ENCODE measurements around the gene XYLT1.

XYLT1 gene

DNA sequence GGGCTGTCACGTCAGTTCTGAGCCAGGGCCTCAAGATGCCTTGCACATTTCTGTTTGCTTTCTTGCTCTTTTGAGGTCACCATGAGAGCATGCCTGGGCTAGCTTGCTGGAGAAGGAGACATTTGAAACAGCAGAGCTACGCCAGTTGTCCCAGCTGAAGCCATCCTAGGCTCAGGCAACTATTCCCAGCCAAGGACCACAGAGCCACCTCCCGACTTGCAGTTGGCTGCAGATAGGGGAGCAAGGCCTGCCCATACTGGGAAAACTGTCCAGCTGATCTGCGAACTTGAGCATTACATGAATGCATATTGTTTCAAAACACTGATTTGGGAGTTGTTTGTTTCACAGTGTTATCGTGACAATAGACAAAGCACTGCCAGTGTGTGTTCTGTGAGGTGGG, 340.8 kb downstream of the XYLT1 start:
- H3K36me3 ChIP-seq = no peaks in the 10 kb centered on the region

DNA sequence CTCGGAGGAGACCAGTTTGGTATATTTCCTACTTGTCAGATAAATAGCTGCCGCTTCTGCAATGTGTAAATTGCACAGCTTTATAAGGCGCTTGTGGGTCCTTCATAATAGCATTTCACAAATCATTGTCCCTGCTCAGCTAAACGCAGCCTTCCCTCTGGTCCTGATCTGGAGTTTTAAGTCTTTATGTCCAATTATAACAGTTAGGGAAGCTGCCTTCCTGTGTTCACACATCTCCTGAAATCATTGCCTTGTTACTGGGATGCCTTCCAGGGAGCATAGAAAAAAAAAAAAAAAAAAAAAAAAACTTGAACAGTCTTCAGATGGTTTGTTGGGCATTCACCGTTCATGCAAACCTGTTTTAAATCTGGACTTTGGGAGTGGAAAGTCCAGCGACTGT, 342.0 kb downstream of the XYLT1 start:
- Histone ChIP-seq H3K4me3 (ENCODE audit: low read depth, low read length) (no peak overlapping the region), H3K27ac (no peak overlapping the region), H3K36me3 (no peaks in the 10 kb centered on the region), H3K9me3 (ENCODE audit: severe bottlenecking) (no peaks in the 10 kb centered on the region), H3K27me3 (ENCODE audit: insufficient read depth, low read depth, severe bottlenecking) (no peaks in the 10 kb centered on the region)
- DNase-seq = no peak
- TF ChIP-seq, protein P1, sequence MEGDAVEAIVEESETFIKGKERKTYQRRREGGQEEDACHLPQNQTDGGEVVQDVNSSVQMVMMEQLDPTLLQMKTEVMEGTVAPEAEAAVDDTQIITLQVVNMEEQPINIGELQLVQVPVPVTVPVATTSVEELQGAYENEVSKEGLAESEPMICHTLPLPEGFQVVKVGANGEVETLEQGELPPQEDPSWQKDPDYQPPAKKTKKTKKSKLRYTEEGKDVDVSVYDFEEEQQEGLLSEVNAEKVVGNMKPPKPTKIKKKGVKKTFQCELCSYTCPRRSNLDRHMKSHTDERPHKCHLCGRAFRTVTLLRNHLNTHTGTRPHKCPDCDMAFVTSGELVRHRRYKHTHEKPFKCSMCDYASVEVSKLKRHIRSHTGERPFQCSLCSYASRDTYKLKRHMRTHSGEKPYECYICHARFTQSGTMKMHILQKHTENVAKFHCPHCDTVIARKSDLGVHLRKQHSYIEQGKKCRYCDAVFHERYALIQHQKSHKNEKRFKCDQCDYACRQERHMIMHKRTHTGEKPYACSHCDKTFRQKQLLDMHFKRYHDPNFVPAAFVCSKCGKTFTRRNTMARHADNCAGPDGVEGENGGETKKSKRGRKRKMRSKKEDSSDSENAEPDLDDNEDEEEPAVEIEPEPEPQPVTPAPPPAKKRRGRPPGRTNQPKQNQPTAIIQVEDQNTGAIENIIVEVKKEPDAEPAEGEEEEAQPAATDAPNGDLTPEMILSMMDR (IDR thresholded peaks at IDR 0.05; ENCODE audit: low read depth, low read length) = no peak

More for the DNA sequence above, 340.8 kb downstream of the XYLT1 start:
- TF ChIP-seq, protein P1 (IDR thresholded peaks at IDR 0.05; ENCODE audit: low read depth, low read length) = no peak
- Histone ChIP-seq H3K4me3 (ENCODE audit: low read depth, low read length) (no peak overlapping the region), H3K27ac (no peak overlapping the region), H3K9me3 (ENCODE audit: severe bottlenecking) (no peaks in the 10 kb centered on the region), H3K27me3 (ENCODE audit: insufficient read depth, low read depth, severe bottlenecking) (no peaks in the 10 kb centered on the region)
- no peak for DNase-seq

DNA sequence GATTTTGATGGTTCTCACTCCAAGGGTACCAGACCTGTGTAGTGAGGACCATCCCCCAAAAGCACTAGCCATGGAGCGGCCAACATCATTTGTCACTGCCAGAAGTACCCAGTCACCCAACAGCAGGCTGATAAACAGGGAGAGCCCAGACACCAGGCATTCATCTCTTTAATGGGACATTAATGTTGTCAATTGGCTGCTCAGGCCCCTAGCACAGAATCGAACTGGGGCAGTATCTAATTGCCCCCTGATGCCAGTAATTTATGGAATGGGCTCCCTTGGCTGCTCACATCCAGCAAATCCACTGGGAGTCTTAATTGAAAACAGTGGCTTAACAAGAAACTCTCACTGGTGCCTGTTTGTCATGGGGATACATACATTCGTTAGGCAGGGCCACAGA, 344.6 kb downstream of the XYLT1 start:
- Histone ChIP-seq H3K36me3 (no peaks in the 10 kb centered on the region), H3K27ac (no peak overlapping the region), H3K4me3 (ENCODE audit: low read depth, low read length) (no peak overlapping the region), H3K27me3 (ENCODE audit: insufficient read depth, low read depth, severe bottlenecking) (no peaks in the 10 kb centered on the region), H3K9me3 (ENCODE audit: severe bottlenecking) (no peaks in the 10 kb centered on the region)
- no peak for DNase-seq
- TF ChIP-seq, protein P1 (IDR thresholded peaks at IDR 0.05; ENCODE audit: low read depth, low read length) = no peak

DNA sequence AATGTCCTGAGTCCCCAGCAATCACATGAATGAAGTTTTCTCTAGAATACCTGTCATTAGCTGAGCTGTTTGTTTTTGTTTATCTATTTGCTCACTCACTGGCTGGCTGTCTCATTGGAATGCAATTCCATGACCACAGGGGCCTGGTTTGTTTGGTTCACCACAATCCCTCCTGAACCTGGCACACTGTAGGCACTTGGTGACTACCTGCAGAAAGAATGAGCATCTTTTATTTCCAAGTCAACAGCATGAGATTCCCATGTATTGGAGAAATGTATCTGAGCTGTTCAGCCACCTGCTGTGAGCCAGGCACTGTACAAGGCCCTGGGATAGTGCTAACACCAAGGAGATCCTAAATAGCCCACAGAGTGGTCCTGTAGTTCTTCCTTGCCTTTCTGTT, 345.1 kb downstream of the XYLT1 start:
- Histone ChIP-seq H3K36me3 (no peaks in the 10 kb centered on the region), H3K9me3 (ENCODE audit: severe bottlenecking) (no peaks in the 10 kb centered on the region), H3K27ac (no peak overlapping the region), H3K27me3 (ENCODE audit: insufficient read depth, low read depth, severe bottlenecking) (no peaks in the 10 kb centered on the region), H3K4me3 (ENCODE audit: low read depth, low read length) (no peak overlapping the region)
- no peak for DNase-seq
- TF ChIP-seq, protein P1 (IDR thresholded peaks at IDR 0.05; ENCODE audit: low read depth, low read length) = no peak

DNA sequence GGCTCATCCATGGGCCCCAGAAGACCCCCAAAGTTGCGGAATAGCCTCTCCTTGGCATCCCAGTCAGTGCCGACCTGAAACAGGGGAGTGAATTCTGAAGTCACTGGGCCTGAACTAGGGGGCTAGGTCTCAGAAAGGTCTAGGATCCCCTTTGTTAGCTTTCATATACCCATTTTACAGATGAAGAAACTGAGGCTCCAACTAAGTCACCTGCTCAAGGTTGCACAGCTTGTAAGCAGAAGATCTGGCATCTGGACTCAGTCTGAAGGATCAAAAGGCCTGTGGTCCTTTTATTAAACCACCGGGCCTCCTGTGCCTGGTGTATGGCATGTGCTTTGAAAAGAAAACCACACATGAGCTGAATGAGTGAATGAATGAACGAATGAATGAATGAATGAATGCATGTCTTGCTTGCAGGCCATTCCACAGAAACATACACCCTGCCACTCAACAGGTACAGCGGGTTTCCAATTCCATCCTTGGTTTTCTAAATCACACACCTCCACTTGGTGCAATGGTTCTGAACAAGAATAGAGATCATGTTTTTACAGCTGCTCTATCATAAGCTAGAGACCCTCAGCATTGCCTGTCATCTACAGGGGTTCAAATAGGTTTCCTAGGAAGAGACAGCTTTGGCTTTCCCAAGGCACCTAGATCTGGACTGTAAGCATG, 352.7 kb downstream of the XYLT1 start:
- no peak overlapping the region for H3K4me3 ChIP-seq (ENCODE audit: low read depth, low read length)
- no peaks in the 10 kb centered on the region for H3K27me3 ChIP-seq (ENCODE audit: insufficient read depth, low read depth, severe bottlenecking)
- TF ChIP-seq, protein P1 (IDR thresholded peaks at IDR 0.05; ENCODE audit: low read depth, low read length) = no peak
- no peak for DNase-seq
- H3K27ac ChIP-seq = no peak overlapping the region
- H3K36me3 ChIP-seq = no peaks in the 10 kb centered on the region
- no peaks in the 10 kb centered on the region for H3K9me3 ChIP-seq (ENCODE audit: severe bottlenecking)

All from WERI-Rb-1 (cell line).